ENCODE results near the gene EPN1.

Gene EPN1

DNA sequence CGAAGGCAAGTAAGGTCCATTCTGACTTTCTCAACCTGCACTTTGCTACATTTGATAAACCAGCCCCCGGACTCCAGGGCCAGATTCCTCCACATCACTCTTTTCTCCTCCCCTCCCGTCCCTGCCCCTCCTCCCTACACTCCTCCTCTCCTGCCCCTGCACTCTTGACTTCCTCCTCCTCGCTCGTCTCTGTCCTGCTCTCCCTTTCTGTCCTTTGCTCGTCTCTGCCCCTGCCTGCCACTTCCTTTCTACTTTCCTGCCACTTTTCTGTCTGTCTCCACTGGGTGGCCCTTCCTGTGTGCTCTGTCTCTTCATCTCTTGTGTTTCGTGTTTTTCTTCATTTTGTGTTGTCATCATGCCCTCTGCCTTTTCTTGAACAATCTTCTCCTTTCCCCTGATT lies 13.2 kb upstream of the EPN1 start:
- DNase-seq = no peak

DNA sequence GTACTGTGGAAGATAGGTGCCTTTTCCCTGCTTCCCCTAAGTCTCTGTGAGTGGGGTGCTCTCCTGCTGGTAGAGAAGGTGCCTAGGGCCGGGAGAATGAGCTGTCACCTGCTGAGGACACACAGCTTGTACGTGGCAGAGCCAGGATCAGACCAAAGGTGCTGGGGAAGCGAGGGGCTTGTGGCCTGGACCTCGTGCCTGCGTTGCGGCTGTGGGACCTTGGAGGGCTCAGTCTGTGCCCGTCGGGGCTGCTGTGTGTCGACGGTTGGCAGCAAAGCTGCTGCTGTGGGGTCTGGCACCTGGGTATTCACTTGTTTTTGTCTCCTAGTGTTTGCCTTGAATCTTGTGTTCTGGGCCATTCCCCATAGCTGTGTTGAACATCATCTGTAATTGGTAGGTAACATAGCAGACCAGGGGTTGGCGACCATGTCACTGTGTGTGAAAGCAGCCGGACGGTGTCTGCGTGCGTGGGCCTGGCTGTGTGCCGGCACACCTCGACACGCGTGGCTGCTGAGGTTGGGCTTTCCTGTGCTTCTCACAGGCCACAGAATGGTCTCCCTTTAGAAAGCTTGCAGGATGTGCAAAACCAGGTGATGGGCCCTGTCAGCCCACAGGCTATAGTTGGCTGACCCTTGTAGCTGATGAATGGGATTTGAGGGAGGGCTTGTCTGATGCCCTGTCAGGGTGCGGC lies 11.0 kb upstream of the EPN1 start:
- no peak for DNase-seq

DNA sequence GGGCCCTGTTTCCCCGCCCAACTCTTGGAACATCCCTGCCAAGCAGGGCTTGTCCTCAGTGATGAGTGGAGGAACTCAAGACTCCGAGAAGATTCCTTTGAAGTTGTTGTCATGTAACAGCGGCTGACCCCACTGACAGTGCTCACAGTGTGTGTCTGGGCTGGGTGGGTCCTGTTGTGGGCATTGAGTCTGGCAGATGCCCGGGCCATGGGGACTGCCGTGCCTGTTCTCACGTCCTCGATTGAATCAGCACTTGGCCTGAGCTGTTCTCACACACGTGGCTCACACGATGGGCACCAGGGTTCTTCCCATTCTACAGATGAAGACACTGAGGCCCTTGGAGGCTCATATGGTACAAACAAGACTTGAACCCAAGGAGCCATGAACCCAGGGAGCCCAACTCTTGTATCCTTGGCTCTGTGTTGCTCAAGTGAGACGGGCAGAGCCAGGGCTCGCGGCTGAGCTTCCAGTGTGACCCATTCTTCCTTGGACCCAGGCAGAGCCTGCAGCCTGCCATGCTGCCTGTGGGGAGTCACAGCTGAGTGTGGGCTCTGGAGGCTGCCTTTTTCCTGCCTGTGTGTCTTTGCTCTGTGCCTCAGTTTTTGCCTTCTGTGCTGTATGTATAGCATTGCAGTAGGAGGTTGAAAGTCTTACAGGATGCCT lies 8.6 kb upstream of the EPN1 start:
- DNase-seq = no peak

DNA sequence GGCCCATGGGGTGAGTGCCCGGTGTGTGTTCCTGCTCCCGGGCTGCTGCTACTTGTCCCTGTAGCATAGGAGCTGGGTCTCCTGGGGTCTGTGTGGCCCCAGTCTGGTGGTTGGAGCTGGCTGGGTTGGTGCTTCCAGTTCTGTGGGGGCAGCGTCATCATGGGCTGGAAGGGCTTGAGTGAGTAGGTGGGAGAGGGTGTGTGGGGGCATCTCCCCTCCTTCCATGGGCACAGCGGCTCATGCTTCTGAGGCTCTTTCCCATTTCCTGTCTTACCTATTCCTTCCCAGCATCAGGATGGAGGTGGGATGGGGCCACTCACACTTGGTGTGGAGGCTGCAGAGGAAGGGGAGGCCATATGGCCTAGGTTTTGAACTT lies 8.0 kb upstream of the EPN1 start:
- no peak for DNase-seq

DNA sequence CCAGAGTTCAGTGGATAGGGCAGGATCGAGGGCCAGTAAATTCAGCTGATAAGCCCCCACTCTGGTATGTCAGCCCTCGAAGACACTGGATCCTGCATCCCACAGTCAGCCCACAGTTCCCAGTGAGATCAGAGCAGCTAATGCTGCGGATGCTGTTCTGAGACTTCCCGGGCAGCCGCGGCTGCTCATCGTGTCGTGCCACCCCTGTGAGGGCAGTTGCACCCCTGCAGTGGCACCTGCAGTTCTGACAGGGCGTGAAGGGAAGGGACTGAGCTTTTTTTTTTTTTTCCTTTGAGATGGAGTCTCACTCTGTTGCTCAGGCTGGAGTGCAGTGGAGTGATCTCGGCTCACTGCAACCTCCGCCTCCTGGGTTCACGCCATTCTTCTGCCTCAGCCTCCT lies 7.5 kb upstream of the EPN1 start:
- DNase-seq = no peak

DNA sequence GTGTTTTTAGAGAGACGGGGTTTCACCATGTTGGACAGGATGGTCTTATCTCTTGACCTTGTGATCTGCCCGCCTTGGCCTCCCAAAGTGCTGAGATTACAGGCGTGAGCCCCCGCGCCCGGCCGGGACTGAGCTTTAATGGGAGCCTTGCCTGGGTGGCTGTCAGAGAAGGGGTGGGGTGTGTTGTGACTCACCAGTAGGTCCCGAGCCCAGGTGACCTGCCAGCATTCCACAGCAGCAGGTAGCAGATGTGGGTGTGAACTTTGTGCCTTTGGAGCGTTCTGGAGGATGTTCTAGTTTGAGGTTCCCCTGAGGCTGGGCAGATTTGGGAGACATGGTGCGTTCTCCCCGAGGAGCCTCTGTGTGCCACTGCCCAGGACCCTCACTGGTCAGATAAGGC lies 7.1 kb upstream of the EPN1 start:
- DNase-seq = no peak

DNA sequence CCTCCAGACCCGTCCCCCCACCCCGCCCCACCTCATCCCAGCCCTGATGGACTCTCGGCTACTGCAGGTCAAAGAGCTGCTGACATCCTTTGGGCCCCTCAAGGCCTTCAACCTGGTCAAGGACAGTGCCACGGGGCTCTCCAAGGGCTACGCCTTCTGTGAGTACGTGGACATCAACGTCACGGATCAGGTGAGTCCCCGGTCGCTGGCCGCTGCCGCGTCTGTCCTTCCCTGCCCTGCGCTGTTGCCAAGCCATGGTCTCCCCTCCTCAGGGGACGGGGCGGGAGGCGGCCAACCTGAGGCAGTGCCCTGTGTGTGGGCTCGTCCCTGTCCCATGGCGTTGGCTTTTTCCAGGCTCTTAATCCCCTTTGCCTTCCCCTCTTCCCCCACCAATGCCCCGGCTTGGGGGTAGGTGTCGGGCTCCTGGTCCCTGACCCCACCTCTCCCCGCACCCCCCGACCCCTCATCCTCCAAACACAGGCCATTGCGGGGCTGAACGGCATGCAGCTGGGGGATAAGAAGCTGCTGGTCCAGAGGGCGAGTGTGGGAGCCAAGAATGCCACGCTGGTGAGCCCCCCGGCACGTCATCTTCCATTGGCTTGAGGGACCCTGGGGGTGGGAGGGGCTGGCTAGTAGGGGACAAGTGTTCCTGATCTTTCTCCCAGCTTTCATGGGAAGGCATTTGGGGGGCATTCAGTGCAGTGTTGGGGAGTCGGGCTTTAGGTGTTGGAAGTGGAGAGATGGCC lies 6.2 kb upstream of the EPN1 start:
- no peak for DNase-seq

DNA sequence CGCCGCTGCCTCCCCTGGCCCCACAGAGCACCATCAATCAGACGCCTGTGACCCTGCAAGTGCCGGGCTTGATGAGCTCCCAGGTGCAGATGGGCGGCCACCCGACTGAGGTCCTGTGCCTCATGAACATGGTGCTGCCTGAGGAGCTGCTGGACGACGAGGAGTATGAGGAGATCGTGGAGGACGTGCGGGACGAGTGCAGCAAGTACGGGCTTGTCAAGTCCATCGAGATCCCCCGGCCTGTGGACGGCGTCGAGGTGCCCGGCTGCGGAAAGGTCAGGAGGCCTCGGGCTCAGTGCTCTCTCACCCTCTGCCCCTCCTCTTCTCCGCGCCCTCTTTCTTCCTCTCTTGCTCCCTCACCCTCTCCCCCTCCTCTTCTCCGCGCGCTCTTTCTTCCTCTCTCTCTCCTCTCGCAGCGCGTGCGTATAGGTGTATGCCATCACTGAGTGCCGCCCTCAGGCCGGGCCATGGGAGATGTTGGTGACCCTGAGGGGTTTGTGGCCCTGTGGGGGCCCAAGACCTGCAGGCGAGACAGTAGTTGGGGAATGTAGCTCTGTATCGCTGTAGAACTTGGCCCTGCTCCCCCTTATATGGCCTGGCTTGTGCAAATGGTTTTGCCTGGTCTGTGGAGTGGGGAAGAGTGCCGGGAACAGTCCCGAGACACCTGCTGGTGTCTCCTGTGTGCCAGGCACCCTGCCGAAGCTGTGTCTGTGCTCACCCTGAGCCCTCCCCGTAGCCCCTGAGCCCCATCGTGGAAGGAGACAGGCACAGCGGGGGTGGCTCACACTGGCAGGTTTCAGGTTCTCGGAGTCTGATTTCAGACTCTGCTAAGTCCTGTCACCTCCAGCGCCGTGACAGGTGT lies 5.4 kb upstream of the EPN1 start:
- DNase-seq = no peak

DNA sequence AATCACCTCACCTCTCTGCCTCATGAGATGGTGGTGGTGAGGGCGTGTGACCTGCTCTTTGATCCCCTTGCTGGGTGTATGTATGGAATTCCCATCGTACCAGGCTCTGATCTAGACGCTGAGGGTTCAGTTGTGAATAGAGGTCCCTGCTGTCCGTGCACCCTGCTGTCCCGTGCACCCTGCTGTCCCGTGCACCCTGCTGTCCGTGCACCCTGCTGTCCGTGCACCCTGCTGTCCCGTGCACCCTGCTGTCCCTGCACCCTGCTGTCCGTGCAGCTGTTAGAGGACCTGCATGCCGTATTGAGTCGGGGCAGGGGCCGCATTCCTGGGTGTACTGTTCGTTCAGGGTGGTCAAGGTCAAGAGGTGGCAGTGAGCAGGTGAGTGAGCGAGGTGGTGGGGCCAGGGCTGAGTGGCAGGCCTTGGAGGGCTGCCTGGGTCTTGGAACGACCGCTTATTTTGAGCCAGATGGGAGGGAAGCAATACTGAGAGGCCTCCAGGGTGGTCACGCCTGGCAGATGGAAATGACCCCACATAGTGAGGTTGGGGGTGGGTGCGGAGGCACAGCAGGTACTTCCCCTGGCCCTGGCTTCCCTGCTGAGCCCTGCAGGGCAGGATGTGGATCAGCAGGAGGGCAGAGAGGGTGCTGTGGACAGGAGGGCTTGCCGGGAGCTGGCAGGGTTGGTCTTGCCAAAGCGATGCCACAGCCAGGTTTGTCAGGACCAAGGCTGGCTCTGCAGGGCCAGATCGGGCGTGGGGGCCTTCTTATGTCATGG lies 4.6 kb upstream of the EPN1 start:
- peak; percentile 17 for DNase-seq

DNA sequence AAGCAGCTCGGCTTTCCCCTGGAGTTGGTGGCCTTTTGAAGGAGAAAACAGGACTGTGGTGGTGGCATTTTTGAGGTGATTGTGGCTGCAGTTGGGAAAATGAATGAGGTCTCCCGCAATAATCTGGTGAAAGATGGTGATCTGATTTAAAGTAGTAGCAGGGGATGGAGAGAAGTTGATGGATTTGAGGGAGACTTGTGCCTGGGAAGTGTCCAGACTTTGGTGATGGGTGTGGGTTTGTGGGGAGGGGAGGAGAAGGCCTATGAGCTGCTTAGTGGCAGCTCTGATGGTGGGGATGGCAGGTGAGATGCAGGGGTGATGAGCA lies 4.0 kb upstream of the EPN1 start:
- DNase-seq = no peak

DNA sequence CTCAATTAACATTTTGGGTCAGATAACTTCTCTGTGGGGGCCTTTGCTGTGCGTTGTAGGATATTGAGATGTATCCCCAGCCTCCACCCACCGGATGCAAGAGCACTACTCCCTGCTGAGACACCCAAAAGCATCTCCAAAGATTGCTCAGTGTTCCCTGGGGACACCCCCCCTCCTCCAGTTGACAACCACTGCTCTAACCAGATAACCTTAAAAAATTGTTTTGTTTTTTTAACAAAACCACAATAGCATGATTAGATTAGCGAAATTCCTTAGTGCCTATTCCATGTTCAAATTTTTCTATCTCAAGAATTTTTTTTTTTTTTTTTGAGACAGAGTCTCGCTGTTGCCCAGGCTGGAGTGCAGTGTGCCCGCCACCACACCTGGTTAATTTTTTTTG lies 2.6 kb upstream of the EPN1 start:
- no peak for DNase-seq

DNA sequence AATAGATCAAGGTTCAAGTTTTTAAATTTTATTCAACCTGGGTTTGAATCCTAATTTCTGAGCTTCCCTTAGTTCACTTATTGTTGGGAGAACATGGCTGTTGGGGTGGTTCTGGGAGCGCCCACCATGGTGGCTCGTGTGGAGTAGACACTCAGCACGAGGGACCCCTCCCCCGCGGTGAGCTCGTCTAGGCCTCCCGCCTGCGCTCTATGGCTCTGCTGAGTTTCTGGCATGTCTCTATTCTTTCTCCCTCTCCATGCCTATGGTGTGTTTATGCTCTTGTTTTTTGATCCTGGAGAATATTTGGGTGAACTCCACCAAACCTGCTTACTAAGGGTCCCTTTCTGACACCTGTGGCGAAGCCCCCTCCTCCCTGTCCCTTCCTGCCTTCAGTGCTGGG lies 1.6 kb upstream of the EPN1 start:
- DNase-seq = peak; percentile 55

DNA sequence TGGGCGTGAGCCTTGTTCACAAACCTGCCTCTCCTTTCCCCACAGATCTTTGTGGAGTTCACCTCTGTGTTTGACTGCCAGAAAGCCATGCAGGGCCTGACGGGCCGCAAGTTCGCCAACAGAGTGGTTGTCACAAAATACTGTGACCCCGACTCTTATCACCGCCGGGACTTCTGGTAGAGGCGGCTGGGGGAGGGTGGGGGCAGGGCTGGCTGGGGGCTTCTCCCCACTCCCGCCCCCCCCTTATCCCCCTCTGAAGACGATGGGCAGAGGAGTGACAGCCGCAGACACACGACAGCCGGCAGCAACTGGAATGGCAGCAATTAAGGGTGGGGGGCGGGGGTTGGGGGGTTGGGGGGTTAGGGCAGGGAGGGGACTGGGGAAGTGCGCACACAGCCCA lies 1.1 kb upstream of the EPN1 start:
- no peak for DNase-seq

DNA sequence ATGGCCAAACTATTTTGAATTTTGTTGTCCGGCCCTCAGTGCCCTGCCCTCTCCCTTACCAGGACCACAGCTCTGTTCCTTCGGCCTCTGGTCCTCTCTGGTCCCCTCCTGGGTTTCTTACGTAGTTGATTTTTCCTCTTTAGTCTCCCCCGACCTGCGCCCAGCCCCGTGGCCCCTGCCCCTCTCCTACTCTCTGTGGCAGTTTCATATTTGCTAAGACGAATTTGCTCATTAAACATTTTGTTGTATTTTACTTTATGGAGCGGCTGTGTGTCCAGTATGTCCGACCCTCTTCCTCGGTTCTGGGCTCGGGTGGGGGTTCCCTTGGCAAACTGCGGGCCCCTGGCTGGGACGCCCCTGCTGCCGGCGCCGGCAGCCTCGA lies 576 bp upstream of the EPN1 start:
- DNase-seq = peak; percentile 22

DNA sequence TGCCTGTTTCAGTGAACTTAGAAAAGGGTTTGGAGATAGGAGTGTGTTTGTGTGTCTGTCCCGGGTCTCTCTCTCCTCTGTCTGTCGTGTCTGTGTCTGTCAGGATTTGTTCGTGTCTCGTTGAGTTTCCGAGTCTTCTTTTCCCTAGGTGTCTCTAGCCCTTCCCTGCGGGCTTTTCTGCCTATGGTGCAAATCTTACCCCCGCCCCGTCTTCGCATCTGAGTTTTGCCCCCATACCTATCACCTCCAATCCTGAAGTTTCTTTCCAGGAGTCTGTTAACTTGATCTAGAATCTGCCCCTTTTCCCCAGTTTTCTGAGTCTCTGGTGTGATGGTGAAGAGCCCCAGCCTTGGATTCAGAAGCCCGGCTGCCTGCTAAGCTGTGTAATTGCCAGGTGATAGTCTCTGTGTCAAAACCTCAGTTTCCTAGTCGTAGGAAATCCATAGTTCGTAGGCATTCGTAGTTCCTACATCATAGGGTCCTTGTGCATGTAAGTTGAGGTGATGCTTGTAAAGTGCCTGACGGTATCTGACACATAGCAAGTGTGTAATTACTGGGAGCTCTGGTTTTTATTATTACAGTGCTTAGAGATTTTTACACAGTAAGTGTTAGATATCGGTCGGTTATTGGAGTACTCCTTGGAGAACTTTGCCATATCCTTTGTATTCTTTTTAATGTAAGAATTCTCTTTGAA lies 782 bp downstream of the EPN1 start:
- DNase-seq = no peak

DNA sequence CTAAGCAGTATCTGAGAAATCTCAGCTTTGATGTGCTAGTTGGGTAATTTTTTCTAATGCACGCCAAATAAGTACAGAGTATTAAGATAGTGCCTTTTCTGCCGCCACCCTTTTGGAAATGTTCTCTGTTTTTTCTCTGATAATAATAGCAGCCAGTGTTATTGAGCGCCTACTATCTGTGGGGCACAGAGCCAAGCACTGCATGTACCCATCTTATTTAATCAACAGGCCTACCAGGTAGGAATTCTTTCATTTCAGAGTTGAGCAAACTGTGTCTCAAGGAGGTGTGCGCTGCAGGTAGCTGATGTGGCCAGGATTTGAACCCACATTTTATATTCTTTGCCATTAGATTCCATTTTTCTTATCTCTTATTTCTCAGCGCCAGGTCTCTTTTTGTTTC lies 1.4 kb downstream of the EPN1 start:
- DNase-seq = no peak

DNA sequence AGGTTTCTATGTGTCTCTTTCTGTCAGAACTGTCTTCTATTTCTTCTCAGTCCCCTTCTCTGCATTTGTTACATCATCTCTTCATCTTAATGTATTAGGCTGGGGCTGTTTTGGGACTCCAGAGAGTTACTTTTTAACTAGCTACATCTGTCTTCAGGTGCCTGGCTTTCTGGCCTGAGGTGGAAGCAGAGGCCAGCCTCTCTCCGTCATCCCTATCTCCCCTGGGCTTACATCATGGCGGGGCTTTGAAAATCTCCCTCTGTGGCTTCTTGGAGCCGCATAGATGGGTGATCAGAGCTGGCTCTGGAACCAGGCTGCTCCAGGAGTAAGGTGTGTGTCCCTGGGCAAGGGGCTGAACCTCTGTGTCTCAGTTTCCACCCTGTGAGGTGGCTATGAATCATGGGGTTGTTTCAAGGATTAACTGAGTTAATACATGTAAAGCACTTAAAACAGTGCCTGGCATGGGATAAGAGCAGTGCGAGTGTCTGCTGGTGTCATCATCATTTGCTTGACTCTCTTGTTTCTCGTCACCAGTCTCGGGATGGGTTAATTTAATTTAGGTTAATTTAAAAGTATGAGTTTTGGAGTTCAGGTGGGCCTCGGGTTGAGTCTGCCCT lies 2.0 kb downstream of the EPN1 start:
- DNase-seq = no peak

DNA sequence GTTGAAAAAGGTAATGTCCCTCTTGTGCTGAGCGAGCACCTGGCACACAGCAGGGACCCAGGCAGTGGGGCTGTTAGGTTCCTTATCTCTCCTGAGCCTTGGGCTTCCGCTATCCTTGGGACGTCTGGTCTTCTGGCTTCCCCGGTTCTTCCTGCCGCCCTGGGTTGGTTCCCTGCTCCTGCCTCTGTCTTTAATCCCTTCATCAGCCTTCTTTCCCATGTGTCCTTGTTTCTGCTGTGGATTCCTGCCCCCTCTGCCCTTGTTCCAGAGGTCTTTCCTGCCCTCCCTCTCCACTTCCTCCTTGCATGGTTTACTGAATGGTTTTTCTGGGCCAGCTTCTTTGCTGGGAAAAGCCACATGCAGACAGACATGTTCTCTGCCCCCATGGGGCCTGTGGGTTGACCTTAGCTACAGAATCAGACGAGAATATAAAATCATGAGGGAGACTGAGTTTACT lies 2.6 kb downstream of the EPN1 start:
- no peak for DNase-seq

DNA sequence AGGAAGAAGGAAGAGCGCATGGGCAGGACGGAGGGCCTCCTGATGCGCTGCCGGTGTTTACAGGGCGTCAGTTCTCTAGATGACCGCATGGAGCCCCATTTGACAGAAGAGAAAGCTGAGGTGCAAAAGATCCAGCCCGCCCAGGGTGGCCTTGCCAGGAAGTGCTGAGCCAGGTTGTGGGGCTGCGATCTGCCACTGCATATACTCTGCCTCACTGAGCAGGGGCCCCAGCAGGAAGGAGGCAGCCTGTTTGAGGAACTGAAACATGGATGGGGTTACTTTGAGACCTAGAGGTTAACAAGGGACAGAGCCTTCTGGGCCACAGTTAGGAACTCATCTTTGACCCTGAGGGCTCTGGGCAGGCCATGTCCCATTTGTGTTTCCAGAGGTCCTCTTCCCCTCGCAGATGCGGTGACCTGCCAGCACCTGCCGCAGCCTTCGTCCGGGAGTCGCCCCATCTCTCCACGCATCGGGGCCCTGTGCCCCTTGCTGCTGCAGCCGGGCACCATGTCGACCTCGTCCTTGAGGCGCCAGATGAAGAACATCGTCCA lies 3.2 kb downstream of the EPN1 start:
- DNase-seq = no peak

DNA sequence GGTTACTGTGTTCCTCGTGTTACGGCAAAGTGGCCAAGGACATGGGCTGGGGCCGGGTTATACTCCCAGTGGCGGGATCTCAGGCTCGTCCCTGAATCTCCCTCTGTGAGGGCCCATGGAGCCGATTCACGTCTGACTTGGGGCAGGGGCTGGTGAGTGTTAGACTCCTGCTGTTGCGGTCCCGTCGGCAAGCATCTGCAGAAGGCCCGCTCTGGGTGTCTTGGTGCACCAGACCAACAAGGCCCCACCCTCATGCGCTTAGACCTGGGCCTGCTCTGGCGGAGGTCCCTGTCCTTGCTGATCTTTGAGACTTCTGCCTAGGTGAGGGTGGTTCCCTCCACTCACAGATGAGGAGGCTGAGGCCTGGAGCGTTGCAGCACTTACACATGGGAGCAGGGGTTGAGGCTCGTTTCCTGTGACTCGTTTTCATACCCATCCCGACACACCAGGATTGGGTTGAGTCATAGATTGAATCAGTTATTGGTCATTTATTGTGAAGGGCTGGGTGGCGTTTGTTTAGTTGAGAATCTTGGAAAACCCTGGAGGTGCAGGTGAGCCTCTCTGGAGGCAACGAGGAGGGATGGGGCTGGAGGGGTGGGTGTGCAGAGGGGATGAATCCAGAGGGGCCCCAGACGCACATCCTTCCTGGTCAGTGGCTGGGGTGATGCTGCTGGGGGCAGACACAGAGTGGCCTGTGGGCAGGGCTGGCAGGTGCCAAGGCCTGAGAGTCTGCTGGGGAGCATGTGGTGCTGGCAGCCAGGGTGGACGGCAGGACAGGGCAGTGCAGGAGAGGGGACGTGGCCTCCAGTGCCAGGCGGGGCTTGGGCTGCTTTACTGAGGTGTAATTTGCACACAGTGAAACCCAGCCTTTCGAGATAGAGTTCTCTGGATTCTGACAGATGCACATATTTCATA lies 4.6 kb downstream of the EPN1 start:
- no peak for DNase-seq
